GM18499 (cell line): Measurements from ENCODE around the gene ARHGEF28.

ENCODE experiments used
- ATAC-seq: cut with Tn5 transposase; IDR thresholded peaks from one replicate; pipeline ENCODE4 v1.9.1; 2021; ENCODE audit warnings: moderate number of reproducible peaks; ENCODE audit not compliant: insufficient read depth, unreplicated experiment

ARHGEF28 gene

DNA sequence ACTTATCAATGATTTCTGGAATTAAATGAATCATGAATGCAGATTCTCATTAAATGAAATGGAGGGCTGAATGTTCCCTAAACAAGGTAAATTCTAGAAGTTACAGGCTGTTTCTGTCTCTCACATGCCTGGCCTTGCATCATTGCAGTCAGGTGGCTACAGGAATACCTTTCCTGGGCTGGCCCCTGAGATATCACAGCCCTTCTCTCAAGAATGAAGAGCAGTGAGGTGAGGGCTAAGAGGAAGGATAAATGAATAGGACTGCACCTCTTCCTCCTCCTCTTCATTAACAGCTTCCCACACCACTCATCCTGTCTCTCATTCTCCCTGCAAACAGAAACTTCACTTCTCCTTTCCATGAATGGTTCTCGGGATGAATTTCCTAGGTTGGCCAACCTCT, 22.5 kb downstream of the ARHGEF28 start:
- no peak for ATAC-seq

DNA sequence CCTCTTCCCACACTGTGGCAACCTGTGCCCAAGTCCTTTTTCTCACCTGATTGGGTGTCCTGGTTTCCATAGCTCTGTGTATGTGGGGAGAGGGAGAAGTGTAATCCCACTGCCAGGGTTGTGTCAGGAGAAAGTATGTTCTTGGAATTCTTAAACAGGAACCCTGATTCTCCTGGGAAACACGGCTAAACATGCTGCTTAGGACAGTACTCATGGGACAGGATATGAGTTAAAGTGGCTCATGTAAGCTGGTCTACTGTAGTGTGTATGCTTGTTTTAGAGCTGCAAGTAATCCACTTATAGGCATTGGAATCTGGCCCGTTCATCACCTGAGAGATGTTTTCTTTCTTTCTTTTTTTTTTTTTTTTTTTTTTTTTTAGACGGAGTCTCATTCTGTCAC, 23.9 kb downstream of the ARHGEF28 start:
- no peak for ATAC-seq

DNA sequence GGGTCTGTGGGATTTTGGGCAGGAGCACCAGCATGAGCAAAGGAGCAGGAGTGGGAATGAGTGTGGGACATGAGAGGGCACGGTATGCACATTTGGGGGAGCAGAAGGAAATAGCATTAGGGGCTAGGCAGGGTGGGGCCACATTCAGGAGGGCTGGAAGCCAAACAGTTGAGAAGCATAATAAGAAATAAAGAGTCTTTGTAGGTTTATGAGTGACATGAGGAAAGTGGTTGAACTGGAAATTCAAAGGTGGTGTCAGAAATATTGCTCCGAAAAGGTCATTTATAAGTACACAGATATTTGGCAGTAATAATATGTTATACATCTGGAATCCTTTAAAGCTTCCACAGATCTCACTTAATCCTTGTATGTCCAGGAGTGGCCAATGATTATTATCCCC, 26.4 kb downstream of the ARHGEF28 start:
- ATAC-seq, result no peak

DNA sequence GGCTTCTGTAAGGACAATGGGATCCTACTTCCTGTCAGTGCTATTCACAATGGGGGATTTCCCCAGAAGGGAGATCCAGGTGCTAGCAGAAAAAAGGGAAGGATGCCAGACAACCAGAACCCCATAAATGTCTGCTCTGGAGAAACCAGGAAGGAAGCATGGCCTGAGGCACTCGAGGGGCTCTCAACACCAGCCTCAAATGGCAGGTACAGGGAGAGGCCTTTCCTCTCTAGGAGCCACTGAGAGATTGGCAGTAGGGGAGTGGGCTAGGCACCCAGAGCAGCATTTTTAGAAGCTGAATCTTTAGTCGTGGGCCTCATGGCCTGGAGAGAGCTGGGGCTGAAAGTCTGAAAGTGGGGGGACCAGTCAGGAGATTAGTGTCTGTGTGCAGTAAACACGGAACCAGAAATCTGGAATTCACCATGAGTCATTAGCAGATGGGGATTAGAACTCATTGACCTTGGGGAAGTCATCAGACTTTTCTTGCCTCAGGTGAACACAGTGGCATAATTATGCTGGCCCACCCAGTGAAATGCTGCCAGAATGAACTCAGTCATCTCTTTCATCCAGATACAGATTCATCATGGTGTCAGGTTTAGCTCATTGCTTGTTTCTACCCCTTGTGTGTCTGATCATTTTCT, 28.3 kb downstream of the ARHGEF28 start:
- no peak for ATAC-seq

DNA sequence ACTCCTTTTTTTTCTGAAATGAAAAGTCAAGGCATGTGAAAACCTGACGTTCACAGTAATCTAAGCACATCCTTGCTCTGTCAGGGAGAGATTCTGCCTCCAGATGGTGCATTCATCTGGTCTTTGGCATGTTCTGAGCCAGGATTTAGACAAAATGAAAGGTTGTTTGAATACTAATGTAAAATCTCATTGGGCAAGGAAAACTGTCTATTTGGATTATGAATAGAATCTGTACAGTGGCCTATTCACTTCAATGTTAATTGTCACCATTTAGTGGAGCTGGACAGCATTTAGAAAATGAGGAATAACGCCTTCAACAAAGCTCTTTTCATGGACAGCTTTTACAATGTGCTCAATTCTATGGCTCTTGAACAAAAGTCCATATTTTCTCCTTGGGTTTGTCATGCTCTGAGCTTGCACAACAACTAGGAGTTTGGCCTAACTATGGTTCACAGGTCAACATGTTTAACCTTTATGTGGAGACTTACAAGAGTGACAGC, 28.9 kb downstream of the ARHGEF28 start:
- no peak for ATAC-seq

GRCh38 chr5:73655521-73656160, 29.6 kb downstream of the ARHGEF28 start:
- ATAC-seq, result no peak

DNA sequence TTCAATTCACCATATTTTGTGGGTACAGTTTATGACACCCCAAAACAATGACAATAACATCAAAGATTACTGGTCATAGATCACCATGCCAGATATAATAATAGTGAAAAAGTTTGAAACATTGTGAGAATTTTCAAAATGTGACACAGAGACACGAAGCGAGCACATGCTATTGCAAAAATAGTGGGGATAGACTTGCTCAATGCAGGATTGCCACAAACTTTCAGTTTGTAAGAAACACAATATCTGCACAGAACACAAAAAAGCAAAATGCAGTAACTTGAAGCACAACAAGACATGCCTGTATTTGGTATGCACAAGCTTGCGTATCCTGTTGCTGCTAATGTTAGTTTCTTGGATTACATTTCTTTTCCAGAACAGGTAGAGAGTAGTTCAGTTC, 35.8 kb downstream of the ARHGEF28 start:
- no peak for ATAC-seq

DNA sequence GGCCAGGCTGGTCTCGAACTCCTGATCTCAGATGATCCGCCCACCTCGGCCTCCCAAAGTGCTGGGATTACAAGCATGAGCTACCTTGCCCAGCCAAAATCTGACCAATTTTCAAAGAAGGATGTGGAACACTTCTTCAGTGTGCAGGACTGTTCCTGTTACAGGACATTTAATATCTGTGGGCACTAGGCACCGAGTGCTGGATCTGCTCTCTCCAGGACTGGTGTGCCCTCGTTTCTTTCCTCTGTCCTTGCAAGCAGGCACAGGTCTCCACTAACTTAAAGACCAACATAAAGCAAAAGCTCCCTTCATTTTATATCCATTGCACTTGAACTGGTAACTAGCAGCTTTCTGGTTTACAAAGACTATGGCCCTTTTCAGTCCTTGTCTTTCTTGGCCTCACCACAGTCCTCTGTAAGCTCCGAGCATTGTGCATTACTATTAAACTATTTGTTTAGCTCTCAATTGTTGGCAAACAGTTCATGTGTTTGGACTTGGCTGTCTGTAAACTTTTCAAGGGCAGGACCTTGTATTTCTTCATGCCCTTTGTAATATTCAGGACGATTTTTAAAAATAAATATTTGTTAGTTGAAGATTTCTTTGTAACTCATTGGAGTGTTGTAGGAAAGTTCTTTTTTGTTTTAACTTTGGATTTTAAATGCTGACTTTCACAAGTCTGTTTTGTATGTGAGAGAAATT, 37.3 kb downstream of the ARHGEF28 start:
- ATAC-seq, result no peak

DNA sequence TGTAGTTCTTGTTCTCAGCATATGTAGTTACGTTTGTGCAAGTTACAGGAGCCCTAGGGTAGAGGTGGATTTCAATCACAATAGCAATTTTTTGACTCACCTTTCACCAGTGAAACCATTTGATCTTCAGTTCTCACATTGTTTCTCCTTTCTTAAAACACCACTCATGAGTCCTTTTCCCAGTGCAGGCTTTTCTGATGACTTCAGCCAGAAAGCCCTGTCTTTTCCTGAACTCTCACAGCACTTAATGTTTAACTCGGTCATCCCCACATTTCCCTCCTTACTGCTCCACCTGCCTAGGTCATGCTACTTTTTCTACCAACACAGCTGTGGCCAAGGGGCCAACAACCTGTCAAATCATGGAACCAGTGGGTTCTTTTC, 37.9 kb downstream of the ARHGEF28 start:
- no peak for ATAC-seq

DNA sequence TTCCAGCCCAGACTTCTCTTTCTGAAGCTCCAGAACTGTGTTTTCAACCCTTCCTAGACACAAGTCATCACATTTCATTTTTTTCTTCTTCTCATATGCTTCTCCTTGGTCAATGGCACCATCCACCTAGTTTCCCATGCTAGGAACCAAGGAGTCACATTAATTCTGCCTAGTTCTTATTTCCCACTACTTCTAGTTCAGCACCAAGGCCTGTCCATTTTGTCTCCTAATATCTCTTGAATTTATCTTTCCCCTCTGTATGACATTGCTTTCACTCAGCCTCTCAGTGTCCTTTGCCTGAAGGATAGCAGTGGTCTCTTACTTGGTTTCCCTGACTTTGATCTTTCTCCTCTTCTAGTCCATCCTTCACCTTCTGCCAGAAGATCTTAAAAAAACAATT, 38.8 kb downstream of the ARHGEF28 start:
- ATAC-seq, result no peak

- no peak for ATAC-seq
These were observed 40.9 kb downstream of the ARHGEF28 start for GRCh38 chr5:73666891-73667290.

DNA sequence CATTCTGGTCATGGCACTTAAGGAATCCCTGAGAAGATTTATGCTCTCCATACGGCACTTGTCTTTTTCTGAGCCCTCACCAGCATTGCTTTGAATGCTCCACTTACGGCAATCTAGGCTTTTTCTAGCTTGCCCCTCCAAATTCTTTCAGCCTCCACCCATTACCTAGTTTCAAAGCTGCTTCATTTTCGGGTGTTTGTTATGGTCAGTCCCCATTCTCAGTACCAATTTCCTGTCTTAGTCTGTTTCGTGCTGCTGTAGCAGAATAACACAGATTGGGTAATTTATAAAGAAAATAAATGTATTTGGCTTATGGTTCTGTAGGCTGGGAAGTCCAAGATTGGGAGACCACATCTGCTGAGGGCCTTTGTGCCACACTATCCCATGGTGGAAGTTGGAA, 42.0 kb downstream of the ARHGEF28 start:
- ATAC-seq, result no peak

DNA sequence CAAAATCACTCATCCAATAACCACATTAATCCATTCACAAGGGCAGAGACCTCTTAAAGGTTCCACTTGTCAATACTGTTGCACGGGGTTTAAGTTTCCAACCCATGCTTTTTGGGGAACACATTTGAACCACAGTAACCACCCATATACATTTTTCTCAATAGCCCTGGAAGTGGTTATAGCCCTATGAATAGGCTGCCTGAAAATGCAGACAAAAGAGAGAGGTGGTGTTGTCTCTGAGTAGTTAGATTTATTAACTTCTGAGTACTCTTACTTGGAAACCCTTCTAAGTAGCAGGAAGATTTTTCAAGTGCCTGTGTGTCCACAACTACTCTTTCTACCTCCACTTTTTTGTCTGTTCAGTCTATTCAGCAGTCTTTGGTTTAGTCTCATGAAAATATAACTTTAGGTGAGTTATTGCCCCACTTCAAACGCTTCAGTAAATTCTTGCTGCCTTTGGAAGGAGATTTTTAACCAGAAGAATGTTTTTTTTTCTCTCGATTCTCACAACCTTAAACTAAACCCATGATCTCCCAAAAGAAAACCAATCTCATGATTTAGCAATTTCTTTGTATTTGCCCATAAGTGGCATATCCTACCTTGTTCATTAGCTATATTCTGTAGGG, 42.6 kb downstream of the ARHGEF28 start:
- ATAC-seq, result no peak

DNA sequence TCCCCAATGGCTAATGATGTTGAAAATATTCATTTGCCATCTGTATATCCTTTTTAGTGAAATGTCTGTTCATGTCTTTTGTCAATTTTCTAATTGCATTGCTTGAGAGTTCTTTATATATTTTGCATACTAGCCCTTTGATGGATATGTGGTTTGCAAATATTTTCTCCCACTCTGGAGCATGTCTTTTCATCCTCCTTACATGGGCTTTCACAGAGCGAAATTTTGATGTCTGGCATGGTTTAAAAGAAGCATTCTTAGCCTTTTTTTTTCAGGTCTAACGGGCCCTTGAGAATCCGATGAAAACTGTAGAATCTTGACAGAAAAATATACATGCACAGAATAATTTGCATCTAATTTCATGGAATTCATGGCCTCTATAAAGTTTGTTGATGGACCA, 44.7 kb downstream of the ARHGEF28 start:
- no peak for ATAC-seq

- ATAC-seq, result no peak
These were observed 46.1 kb downstream of the ARHGEF28 start for GRCh38 chr5:73672132-73672531.

DNA sequence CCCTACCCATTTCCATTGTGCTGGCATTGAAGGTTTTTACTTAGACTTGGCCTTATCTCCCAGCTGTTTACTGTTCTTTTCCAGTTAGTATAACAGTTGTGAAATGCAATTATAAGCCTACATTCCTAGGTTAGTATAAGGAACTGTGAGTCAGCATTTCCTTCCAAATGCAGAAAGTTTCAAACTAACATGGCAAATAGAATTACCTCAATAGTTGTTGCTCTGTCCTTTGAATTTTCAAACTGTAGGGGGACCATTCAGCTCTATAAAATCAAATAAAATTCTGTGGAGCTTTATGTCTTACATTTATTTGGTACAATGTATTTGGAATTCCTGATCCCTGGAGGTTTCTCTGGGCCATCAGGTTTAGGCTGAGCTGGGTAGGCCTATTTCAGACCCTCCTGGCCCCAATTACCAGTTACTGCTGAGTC, 47.2 kb downstream of the ARHGEF28 start:
- ATAC-seq, result no peak

GRCh38 chr5:73674669-73675004, 48.6 kb downstream of the ARHGEF28 start:
- ATAC-seq, result no peak

GRCh38 chr5:73678322-73678740, 52.3 kb downstream of the ARHGEF28 start:
- no peak for ATAC-seq

DNA sequence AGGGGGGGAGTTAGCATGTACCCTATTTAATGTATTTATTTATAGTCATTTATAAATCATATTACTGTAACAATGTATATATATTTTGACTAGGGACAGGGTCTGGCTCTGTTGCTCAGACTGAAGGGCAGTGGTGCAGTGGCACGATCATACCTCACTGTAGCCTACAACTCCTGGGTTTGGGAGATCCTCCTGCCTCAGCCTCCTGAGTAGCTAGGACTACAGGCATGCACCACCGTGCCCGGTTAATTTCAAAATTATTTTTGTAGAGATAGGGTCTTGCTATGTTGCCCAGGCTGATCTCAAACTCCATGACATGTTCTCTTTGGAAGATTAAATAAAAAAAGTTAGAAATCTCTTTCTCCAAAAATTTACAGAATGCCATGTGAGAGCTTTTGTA, 52.8 kb downstream of the ARHGEF28 start:
- no peak for ATAC-seq

GRCh38 chr5:73682176-73682575, 56.2 kb downstream of the ARHGEF28 start:
- no peak for ATAC-seq

GRCh38 chr5:73684691-73685090, 58.7 kb downstream of the ARHGEF28 start:
- no peak for ATAC-seq
